ENCODE results near the gene GPR162. TPM values are rescaled to one million over a fixed set of nuclear protein-coding genes. Genes with fewer than 3 reads are reported as not detected.
A peak's percentile ranks its signal among the peaks of the same experiment; 100 is the strongest.

GPR162 gene
- total RNA-seq, 1 experiment from 2014 or later = 6.1 TPM

DNA sequence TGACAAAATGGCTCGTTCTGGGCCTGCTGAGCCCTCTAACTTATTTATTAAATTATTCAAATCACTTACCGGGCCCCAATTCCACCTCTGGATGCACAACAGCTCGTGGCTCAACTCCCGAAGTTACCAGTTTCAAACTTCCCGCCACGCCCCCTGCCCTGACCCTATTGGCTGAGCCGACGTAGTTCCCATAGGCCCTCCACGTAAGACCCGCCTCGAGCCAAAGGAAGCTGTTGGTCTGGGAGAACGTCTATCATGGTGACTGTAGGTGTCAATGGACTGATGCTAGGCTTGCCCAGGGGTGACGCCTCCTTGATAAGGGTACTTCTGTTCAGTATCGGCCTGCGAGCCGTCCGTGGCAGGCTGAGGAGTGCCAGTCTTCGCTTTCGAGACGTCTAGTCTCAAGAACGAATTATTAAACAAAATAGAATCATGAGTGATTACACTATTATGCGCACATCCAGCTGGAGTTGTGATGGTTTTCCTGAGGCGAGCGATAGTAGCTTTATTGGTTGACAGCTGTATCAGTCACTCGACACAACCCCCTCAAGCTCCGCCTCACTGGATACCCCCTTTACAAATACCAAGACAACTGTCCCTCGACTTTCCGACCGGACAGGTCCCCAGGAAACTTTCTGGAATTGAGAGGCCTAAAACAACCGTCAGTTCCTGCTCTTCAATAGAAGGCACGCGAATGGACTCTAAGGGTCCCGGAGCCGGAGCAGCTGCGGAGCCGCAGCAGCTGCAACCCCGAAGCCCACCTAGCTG is 29.7 kb downstream of the GPR162 start, which contains the start of gene CDCA3:
TSS of gene CDCA3 (minus strand) at position 134 of the 768 bp plus-strand sequence. CDS start 334 bp downstream, outside the sequence.
- Histone ChIP-seq H4K91ac (ENCODE audit: insufficient read length, low read depth, low read length) (no peak within 1 kb of the TSS), H3K4me1 (ENCODE audit: insufficient read depth, low read length) (no peaks in the 10 kb centered on the region; the same call in 1 of the 2 replicates), H2BK20ac (ENCODE audit: low read depth, low read length, poor library complexity, severe bottlenecking) (no peak within 1 kb of the TSS), H4K8ac (replicated peaks; ENCODE audit: insufficient read length, low read depth, low read length) (no peak within 1 kb of the TSS), H4K5ac (ENCODE audit: insufficient read length, low read depth, low read length) (no peak within 1 kb of the TSS), H3K23ac (ENCODE audit: insufficient read length, low read depth, low read length) (no peak within 1 kb of the TSS), H3K27ac (ENCODE audit: insufficient read length, low read depth, low read length) (no peak within 1 kb of the TSS), H3K18ac (ENCODE audit: insufficient read length, low read depth, low read length) (peak within 1 kb of the TSS; percentile 80), H3K9ac (ENCODE audit: extremely low read depth, insufficient read length, low read length) (peak within 1 kb of the TSS; percentile 68), H2AFZ (ENCODE audit: low read length) (no peak within 1 kb of the TSS), H3T11ph (ENCODE audit: low read length) (no peak within 1 kb of the TSS), H2BK15ac (ENCODE audit: low read depth, low read length) (no peak within 1 kb of the TSS), H3K4me2 (ENCODE audit: insufficient read depth, insufficient read length, low read length) (peak within 1 kb of the TSS; percentile 78), H3K79me1 (ENCODE audit: insufficient read depth, low read depth, low read length, poor library complexity, severe bottlenecking) (no peaks in the 10 kb centered on the region), H3K4ac (ENCODE audit: low read depth, low read length) (no peak within 1 kb of the TSS), H3K56ac (ENCODE audit: insufficient read length, low read depth, low read length) (no peak within 1 kb of the TSS), H3K79me2 (ENCODE audit: insufficient read depth, low read length) (peaks cover 5% of the 10 kb centered on the region; the same call in 1 of the 2 replicates), H3K9me3 (ENCODE audit: control insufficient read depth, low read depth, low read length) (no peaks in the 10 kb centered on the region), H3K14ac (ENCODE audit: insufficient read depth, low read length) (peak within 1 kb of the TSS; percentile 28; the same call in 1 of the 2 replicates), H3K23me2 (ENCODE audit: insufficient read length, low read depth, low read length, poor library complexity, severe bottlenecking) (peaks cover 16% of the 10 kb centered on the region), H2BK120ac (ENCODE audit: low read depth, low read length, poor library complexity, severe bottlenecking) (no peak within 1 kb of the TSS), H2BK12ac (ENCODE audit: insufficient read length, low read depth, low read length) (no peak within 1 kb of the TSS), H2AK5ac (ENCODE audit: insufficient read length, low read length) (no peak within 1 kb of the TSS), H2BK5ac (ENCODE audit: insufficient read length, low read length) (no peak within 1 kb of the TSS), H4K20me1 (ENCODE audit: control insufficient read depth, insufficient read depth, insufficient read length) (peaks cover 2% of the 10 kb centered on the region), H3K27me3 (ENCODE audit: insufficient read depth, low read length) (no peaks in the 10 kb centered on the region)
- H3K4me1 Mint-ChIP-seq = peaks cover 24 to 26% of the 10 kb centered on the region in 2 experiments
- no peaks in the 10 kb centered on the region; a peak in 1 of 5 replicates for H3K9me3 Mint-ChIP-seq
- peak; percentile 99 for DNase-seq
- TF ChIP-seq, protein P1, sequence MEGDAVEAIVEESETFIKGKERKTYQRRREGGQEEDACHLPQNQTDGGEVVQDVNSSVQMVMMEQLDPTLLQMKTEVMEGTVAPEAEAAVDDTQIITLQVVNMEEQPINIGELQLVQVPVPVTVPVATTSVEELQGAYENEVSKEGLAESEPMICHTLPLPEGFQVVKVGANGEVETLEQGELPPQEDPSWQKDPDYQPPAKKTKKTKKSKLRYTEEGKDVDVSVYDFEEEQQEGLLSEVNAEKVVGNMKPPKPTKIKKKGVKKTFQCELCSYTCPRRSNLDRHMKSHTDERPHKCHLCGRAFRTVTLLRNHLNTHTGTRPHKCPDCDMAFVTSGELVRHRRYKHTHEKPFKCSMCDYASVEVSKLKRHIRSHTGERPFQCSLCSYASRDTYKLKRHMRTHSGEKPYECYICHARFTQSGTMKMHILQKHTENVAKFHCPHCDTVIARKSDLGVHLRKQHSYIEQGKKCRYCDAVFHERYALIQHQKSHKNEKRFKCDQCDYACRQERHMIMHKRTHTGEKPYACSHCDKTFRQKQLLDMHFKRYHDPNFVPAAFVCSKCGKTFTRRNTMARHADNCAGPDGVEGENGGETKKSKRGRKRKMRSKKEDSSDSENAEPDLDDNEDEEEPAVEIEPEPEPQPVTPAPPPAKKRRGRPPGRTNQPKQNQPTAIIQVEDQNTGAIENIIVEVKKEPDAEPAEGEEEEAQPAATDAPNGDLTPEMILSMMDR (conservative IDR thresholded peaks at IDR 0.05) = no peak
- H3K36me3 Mint-ChIP-seq (ENCODE audit: insufficient read depth in 1 of 3, low read depth in 3 of 3) = peaks cover 24 to 61% (median 57%) of the 10 kb centered on the region in 3 experiments; a peak in 6 of 7 replicates
- H3K27me3 Mint-ChIP-seq (ENCODE audit: low read depth) = no peaks in the 10 kb centered on the region
- H3K4me3 Mint-ChIP-seq = peak within 1 kb of the TSS; percentile 94 to 98
- H3K27ac Mint-ChIP-seq = peak within 1 kb of the TSS; percentile 97 to 99 (median 98)
- WGBS (ENCODE audit: extremely low coverage, insufficient read length, low lambda C conversion rate) = no CpG with 5 or more reads among the region's 37 CpGs
